SW480 (cell line): ENCODE data around the gene CPA3.

Experiments
- DNase-seq: peaks from one replicate; pipeline ENCODE4 v3.0.0-alpha.2; 2016; ENCODE audit warnings: low spot score

CPA3 gene, protein sequence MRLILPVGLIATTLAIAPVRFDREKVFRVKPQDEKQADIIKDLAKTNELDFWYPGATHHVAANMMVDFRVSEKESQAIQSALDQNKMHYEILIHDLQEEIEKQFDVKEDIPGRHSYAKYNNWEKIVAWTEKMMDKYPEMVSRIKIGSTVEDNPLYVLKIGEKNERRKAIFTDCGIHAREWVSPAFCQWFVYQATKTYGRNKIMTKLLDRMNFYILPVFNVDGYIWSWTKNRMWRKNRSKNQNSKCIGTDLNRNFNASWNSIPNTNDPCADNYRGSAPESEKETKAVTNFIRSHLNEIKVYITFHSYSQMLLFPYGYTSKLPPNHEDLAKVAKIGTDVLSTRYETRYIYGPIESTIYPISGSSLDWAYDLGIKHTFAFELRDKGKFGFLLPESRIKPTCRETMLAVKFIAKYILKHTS

GRCh38 chr3:148865049-148865448 lies at the start of gene CPA3:
Gene CPA3 (plus strand): TSS chr3:148865296. CDS start chr3:148865308, 12 bp downstream.
- DNase-seq = no peak

GRCh38 chr3:148815316-148816110 lies 49.6 kb upstream of the CPA3 start:
- no peak for DNase-seq

DNA sequence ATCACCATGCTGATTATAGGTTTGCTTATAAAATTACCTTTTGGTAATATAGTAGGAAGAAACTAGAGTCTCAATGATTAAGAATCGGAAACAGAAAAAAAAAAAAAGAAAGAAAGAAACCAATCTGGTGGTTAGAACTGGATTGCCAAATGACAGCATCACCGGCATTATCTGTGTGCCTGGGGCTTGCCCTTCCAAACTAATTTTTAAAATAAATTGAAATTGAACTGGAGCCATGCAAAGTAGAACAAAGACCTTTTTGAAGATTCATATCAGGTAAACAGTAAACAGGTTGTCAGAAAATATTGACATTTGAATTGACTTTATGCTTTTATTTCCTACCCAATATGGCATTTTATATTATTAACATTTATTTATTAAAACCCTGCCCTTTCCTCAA lies 48.7 kb upstream of the CPA3 start:
- no peak for DNase-seq

DNA sequence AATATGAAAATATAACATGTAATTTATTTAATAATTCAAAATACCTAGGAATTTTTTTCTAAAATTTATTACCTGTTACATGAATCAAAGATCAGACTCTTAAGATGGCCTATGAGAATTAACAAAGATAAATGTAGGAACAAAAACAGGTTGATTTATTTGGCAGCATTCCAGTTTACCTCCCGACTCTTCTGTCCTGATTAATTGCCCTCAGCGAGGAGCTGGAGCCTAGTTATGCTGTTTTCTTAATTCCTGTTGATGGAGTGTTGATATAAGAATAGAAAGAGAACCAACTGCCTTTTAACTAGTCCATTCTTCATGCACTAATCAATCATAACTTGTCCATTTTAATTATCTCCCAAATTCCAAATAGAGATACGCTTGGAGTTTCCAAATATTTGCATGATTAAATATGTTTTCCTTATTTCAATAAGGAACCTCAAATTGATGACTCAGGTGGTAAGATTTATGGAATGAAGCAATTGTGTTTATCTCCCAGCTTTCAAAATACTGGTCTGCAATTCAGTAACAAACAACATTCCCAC lies 48.0 kb upstream of the CPA3 start:
- no peak for DNase-seq

DNA sequence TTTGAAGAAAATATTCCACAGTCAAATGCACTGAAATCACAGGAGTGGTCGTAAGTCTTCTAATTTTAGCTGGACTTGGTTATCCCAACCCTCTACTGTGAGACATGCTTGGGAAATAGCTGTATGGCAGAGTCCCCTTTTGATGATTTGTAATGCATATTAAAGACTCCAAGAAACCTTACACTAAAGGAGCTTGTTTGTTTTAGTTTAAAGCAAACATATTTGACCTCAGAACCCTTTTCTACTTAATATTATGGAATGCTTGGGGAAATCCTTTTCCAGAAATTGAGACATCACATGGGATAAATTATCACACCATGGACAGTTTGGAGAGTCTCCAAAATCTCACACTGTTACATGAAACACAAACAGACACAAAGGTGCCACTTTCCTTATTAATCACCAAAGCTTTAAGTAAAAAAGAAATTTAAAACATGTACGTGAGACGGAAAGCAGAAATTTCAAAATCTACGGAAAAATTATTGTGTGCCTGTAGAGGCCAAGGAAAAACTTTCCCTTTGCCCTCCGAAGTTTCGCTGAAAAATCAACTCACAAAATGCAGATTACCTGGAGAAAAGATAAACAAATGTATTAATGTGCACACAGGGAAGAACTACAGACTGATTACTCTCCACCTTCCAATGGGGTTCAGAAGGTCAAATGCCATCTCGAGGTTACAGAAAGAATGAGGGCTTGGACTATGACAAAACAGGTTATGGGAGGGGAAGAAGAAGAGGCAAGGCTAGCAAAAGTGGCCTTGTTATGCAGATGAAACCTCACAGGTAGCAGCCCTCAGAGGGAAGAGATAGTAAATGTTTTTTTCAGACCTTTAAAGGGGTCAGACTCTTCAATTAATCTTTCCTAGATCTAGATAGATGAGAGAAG lies 44.5 kb upstream of the CPA3 start:
- DNase-seq = no peak

GRCh38 chr3:148823026-148823425 lies 42.1 kb upstream of the CPA3 start:
- no peak for DNase-seq

DNA sequence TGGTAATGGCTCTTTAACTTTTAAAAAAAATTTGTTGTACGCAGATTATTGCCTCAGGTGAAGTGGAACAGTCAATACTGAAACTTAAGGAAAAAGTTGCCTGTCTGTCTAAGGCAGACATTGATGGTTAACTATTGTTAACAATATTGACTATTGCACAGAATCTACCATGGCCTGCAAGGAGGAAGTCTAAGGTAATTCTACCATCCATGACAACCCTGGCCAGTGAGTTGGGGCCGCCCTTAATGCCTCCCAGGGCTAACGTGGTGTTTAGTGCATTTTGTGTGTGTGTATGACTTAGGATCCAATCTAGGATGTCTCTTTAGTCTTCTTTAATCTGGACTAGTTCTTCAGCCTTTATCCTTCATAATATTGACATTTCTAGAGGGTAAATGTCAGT lies 39.6 kb upstream of the CPA3 start:
- DNase-seq = no peak

- DNase-seq = no peak
These were observed 37.5 kb upstream of the CPA3 start, which contains the start of gene CPB1 for GRCh38 chr3:148827585-148827984. Gene CPB1 (plus strand): TSS chr3:148827811. CDS start chr3:148827824, 13 bp downstream.

DNA sequence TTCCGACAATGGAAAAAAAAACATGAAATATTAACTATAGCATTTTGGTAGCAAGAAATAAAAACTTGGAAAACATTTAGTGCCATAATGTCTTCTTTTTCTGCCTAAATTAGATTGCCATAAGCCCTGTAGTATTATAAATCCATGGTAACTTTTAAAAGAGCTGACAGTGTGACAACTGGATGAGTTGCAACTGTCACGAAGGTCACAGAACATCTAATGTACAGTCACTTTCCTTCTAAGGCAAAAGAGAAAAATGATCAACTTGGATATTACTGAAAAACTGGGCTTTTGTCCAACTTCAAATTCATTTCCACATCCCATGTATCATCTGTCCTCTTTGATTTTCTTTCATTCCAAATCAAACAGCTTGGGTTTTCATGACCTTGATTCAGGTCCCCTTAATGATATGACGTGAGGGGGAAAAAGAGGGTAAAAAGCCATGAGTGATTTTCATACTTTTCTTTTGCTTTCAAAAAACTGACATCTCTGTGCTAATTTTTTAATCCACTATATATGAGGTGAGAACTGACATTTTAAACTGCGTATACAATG lies 36.9 kb upstream of the CPA3 start:
- DNase-seq = no peak

DNA sequence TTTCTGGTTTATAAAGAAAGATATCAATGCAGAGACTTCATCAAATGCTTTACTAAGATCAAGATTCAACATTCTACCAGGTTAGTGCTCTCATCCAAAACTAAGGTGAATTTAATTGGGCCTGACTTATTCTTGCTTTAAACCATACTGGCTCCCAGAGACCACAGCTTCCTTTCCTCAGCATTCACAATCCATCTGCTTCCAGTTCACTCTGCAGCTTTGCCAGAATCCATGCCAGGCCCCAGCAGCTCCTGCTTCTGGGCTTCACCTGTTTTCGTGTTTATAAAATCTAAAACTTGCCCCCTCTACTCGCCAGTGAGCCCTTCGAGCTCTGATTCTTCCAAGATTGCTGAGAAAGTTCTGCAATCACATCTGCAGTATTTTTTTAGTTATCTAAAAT lies 35.2 kb upstream of the CPA3 start:
- no peak for DNase-seq

GRCh38 chr3:148833223-148833622 lies 31.9 kb upstream of the CPA3 start:
- no peak for DNase-seq

DNA sequence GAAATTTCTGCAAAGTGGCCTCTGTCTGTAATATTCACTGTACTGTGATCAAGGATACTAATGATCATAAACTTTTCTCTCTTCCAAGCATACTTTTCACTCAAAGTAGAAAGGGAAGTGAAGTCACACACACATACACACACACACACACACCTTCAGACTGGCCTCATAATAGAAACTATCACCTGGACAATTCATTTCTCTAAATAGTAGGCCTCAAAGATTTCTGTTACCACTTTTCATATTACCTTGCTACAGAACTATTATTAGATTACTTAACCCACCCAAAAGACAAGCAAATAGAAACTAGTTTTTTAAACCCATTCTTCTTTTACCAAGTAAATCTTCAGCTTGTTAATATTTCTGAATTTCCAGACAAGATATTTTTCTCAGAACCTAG lies 25.3 kb upstream of the CPA3 start:
- DNase-seq = no peak

DNA sequence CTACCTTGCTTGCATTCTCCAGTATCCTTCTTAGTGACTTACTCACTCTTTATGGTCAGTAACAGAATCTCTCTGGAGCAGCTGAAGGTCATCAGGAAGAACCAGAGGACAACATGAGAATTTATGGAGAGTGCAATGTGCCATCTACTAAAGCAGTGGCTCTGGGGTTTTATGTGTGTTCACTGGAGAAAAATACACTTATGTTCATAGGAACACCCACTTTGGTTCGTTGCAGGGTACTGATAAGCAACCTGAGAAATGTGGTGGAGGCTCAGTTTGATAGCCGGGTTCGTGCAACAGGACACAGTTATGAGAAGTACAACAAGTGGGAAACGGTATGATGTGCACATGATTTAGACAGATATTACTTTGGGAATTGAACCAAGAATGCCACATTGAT lies 24.6 kb upstream of the CPA3 start:
- no peak for DNase-seq

DNA sequence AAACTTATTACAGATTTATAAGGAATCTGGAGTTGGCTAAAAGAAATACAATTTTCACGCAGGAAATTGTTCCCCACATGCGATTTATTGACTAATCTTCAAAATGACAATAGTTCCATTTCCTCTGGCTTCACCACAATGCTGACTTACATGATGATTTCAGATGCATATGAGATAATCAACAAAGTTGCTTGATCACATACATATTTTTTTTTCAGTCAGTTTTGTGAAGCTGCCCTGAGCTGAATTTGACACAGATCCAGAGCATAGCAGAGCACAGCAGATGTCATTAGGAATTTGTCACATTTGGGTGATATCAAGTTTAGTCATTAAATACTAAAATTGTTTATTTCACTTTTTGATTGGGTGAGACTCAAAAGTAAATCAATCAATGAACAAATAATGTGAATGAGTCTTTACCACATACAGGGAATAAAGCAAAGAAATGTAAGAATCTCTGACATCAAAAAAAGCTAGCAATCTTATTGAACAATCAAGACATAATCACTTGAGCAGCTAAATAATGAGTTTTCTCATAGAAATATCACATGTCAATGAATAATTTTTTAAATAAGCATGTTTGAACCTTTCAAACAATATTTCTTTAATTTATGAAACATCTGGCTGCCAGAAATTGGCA lies 19.2 kb upstream of the CPA3 start:
- no peak for DNase-seq

GRCh38 chr3:148847351-148847750 lies 17.7 kb upstream of the CPA3 start:
- DNase-seq = no peak

- no peak for DNase-seq
These were observed 16.7 kb upstream of the CPA3 start for GRCh38 chr3:148848410-148848809.

GRCh38 chr3:148852271-148852992 lies 12.7 kb upstream of the CPA3 start:
- no peak for DNase-seq

DNA sequence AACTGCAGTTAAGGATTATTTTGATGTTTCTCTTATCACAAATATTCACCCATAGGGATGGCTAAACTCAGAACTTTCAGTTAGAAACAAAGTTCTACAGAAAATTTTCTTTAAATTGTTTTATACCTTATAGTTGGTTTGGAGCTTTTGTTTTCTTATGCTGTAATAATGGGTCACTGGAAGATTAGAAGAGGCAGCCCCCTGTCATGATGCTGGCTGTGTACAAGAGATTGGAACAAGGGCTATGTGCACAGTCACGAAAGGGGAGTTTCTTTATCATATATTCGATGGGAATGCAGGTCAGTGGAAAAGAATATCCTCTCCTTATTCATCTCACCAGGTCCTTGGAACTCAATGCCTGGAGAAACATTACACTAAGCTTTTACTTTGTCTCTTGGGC lies 12.0 kb upstream of the CPA3 start:
- no peak for DNase-seq

DNA sequence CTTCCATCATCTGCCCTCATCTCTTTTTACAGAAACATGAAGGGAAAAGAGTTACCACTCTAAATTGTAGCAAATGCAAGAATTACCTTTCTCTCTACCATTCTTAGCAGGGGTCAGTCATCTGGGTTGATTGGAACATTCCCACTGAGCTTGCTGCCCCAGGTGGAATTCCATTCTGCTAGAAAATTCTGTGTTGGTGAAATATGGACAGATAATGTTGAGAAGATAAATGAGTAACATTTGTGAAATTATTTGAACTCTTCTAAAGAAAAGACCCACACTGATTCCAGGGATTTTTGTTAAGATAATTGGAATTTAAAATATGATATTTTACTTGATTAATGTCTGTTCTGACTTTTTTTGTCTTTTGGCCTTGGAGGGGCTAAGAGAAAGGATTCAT lies 11.0 kb upstream of the CPA3 start:
- no peak for DNase-seq

GRCh38 chr3:148856384-148856783 lies 8.7 kb upstream of the CPA3 start:
- DNase-seq = no peak

- no peak for DNase-seq
These were observed 7.8 kb upstream of the CPA3 start for GRCh38 chr3:148857316-148857715.
